AG04449 (cell line): Measurements from ENCODE around the gene FER1L5.

Source experiments
- CTCF ChIA-PET: fragments of 350-600 bp; formaldehyde crosslinking; extraction: SDS; loops from one replicate; lab custom pipeline; 2021; ENCODE audit warnings: antibody characterized with exemption; lab: Yijun Ruan, JAX
- POLR2A ChIA-PET: fragments of 400-600, 350-600 bp; formaldehyde crosslinking; extraction: SDS; loops from one replicate; lab custom pipeline; 2020; ENCODE audit warnings: antibody characterized with exemption, inconsistent platforms; lab: Yijun Ruan, JAX
- DNase-seq: peaks from one replicate; pipeline ENCODE4 v3.0.0-alpha.2; 2010; ENCODE audit warnings: low read depth, low spot score
- H3K4me3 ChIP-seq: 2 replicates; pipeline ENCODE4 v1.5.1; 2011; ENCODE audit warnings: low read depth, mild to moderate bottlenecking, control low read depth, low read length
- TF ChIP-seq, protein P1 (sequence below): IDR thresholded peaks from one replicate; pipeline ENCODE4 v1.5.1; 2011; ENCODE audit warnings: mild to moderate bottlenecking, moderate library complexity, low read length, control low read depth, inconsistent platforms; ENCODE audit not compliant: insufficient read depth; ENCODE audit errors: missing control alignments

Gene FER1L5

DNA sequence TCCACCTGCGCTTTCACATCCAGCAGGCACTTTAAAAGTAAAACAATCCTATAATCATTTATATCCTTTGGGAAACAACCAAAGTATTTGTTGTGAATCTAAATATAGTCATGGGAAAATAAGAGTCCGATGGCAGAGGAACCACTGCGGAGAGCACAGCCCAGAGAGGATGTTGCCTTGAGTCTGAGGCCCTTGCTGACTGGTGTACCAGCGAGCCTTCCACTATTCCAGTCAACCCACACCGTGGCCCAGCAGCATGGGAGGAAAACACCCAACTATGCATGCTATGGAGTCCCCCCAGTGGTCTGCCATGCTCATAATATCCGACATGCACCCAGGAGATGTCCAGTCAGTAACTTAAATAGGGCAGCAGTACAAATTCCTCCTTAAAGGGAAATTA lies 26.0 kb upstream of the FER1L5 start:
- ChIA-PET CTCF (interaction anchor here (0.8 kb wide), 1 partner anchor 62 kb away, joined by 3 read pairs; no protein-coding TSS in a partner anchor), POLR2A (no interaction called here)
- no peak for DNase-seq
- H3K4me3 ChIP-seq = no peak overlapping the region
- TF ChIP-seq, protein P1, sequence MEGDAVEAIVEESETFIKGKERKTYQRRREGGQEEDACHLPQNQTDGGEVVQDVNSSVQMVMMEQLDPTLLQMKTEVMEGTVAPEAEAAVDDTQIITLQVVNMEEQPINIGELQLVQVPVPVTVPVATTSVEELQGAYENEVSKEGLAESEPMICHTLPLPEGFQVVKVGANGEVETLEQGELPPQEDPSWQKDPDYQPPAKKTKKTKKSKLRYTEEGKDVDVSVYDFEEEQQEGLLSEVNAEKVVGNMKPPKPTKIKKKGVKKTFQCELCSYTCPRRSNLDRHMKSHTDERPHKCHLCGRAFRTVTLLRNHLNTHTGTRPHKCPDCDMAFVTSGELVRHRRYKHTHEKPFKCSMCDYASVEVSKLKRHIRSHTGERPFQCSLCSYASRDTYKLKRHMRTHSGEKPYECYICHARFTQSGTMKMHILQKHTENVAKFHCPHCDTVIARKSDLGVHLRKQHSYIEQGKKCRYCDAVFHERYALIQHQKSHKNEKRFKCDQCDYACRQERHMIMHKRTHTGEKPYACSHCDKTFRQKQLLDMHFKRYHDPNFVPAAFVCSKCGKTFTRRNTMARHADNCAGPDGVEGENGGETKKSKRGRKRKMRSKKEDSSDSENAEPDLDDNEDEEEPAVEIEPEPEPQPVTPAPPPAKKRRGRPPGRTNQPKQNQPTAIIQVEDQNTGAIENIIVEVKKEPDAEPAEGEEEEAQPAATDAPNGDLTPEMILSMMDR = no peak

DNA sequence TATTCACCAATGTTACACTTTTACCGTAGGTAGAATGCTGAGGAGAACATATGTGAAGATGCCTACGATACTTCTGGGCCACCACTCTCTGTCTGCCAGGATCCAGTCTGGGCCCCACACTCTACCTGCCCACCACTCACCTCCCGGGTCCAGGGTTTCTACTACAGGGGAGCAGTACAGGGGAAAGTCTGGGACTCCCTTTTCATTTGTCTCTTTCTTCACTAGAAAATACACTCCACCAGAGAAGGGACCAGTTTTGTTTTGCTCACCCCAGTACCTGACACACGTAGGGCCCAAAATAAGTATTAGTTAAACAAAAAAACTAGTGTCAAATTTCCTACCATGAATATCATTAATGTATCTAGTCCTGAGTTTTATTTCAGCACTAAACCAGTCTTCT lies 25.6 kb upstream of the FER1L5 start:
- CTCF ChIA-PET = interaction anchor here (0.6 to 1.8 kb wide), 2 partner anchors 11 to 99 kb away, joined by 3 to 4 read pairs; no protein-coding TSS in a partner anchor
- no peak overlapping the region for H3K4me3 ChIP-seq
- DNase-seq = no peak
- POLR2A ChIA-PET = interaction anchor here (0.9 kb wide), 1 partner anchor 23 kb away, joined by 3 read pairs; no protein-coding TSS in a partner anchor
- TF ChIP-seq, protein P1 = no peak

- H3K4me3 ChIP-seq = no peak overlapping the region
- ChIA-PET POLR2A (interaction anchor here (0.7 kb wide), 1 partner anchor 20 kb away, joined by 4 read pairs; no protein-coding TSS in a partner anchor), CTCF (interaction anchor here (1.2 to 1.8 kb wide), 2 partner anchors 13 to 14 kb away, joined by 4 read pairs; no protein-coding TSS in a partner anchor)
- TF ChIP-seq, protein P1 = no peak
- DNase-seq = no peak
Observed at GRCh38 chr2:96618596-96619283, 23.8 kb upstream of the FER1L5 start.

DNA sequence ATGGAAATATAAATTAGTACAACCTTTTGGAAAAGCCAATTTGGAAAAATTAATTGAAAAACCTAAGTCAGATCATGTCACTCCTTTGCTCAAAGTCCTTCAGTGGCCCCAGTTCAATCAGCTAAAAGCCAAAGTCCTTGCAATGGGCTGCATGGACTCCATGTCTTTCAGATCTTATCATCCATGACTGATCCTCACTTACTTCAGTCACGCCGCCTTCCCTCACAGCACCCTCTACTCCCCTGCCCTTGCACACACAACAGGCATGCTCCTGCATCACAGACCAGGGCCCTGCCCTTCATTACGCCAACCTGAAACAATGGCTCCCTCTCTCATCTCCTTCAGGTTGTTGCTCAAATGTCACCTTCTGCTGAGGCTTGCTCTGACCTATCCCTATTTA lies 20.0 kb upstream of the FER1L5 start:
- no peak overlapping the region for H3K4me3 ChIP-seq
- DNase-seq = no peak
- POLR2A ChIA-PET = no interaction called here
- TF ChIP-seq, protein P1 = no peak
- CTCF ChIA-PET = no interaction called here

DNA sequence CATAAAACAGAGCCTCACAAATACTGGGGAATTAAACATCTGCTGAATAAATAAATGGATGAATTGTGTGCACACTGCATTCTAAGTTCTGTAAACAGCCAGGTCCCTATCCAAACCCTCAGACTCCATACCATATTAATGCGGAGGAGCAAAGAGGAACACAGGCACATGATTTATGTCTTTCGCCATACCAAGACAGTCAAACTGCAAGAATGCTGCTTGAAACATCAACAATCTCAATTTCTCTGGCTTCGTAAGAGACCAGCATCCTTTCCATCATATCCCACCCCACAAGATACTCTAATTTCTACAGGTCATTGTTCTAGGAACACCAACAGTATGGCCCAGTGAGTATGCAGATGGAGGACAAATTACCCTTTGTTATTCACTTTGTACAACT lies 19.4 kb upstream of the FER1L5 start:
- ChIA-PET CTCF (interaction anchor here (1.2 kb wide), 1 partner anchor 21 kb away, joined by 3 read pairs; no protein-coding TSS in a partner anchor), POLR2A (interaction anchor here (1.0 kb wide), 1 partner anchor 235 kb away, joined by 3 read pairs; the partner anchor contains the start of gene ANKRD39)
- no peak overlapping the region for H3K4me3 ChIP-seq
- no peak for DNase-seq
- TF ChIP-seq, protein P1 = no peak

DNA sequence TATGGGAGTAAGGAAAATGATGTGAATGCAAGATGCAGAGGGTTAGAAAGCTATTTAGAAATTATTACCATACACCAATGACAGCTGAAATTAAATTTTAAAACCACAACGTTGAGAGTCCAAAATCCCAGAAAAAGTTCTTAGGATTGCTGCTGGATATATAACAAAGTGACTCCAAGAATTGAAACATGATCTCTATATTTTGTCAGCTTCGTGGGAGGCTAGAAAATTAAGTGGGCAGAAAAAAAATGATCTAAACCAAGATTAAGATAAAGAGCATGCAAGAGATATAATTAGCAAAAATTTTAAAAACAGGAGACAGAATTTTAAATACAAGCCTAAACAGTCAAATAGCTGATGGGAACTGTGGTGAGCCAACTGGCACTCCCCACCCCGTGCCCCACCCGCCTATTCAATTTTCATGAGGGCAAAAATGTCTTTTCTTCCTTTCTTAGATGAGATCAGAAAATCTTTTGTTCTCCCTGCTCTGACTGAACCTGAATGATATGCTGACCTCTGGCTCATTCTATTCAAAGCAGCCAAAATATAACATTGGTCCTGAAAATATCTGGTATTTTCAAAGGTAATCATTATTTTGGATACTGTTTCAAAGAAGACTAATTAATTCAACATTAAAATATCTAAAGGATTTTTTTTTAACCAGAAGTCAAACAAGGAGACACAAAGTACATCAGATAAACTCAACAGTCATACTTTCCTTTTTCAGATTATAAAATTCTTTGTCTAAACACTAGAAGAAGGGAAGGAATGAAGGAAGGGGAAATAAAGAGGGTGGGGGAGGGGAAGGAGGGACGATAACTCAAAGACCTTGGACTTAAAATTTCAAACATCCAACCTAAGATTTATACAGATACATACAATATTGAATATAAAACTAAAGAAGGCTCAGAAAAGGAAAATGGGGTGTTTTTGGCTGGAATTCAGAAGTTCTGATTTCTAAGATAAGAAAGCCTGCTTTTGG lies 16.7 kb upstream of the FER1L5 start:
- H3K4me3 ChIP-seq = no peak overlapping the region
- ChIA-PET POLR2A (no interaction called here), CTCF (interaction anchor here (0.8 to 1.6 kb wide), 4 partner anchors 70 to 137 kb away, joined by 3 read pairs; partner anchors contain the start of gene CNNM4)
- DNase-seq = no peak
- TF ChIP-seq, protein P1 = no peak
